Large intestine (tissue), 3 donors: Measurements from ENCODE around the gene PITHD1. TPM values are rescaled to one million over a fixed set of nuclear protein-coding genes. Genes with fewer than 3 reads are reported as not detected.
"Not testable (repeated sequence)": the region's sequence is repeated elsewhere in the genome, so short reads cannot be mapped to it uniquely, and the experiment has no call there.

Experiments
- DNase-seq, 2 donors: peaks; one replicate each; pipeline versions ENCODE4 v3.0.0 to v3.0.0-alpha.2; 2013
- H3K27ac ChIP-seq: one replicate; pipeline ENCODE4 v1.5.1; 2013; ENCODE audit warnings: low read length
- H3K27me3 ChIP-seq: 2 replicates; pipeline ENCODE4 v1.6.1; 2013; ENCODE audit warnings: low read length; ENCODE audit not compliant: control insufficient read depth, insufficient read depth
- H3K36me3 ChIP-seq: 2 replicates; pipeline ENCODE4 v1.6.1; 2013; ENCODE audit warnings: low read length; ENCODE audit not compliant: control insufficient read depth, insufficient read depth
- H3K4me1 ChIP-seq: one replicate; pipeline ENCODE4 v1.6.1; 2013; ENCODE audit warnings: low read length; ENCODE audit not compliant: control insufficient read depth, insufficient read depth
- H3K4me3 ChIP-seq: one replicate; pipeline ENCODE4 v1.5.1; 2013; ENCODE audit warnings: low read length
- H3K9me3 ChIP-seq: one replicate; pipeline ENCODE4 v1.6.1; 2013; ENCODE audit warnings: mild to moderate bottlenecking, low read depth, low read length, moderate library complexity; ENCODE audit not compliant: control insufficient read depth
- WGBS: methylation state at CpG from one replicate; pipeline ENCODE4 v1.1.5; 2013; ENCODE audit warnings: low lambda C conversion rate; ENCODE audit not compliant: insufficient coverage; 5-methylcytosine and 5-hydroxymethylcytosine counted together
- polyA plus RNA-seq: library from polyadenylated mRNA; unstranded; fragments of 120-200 nt; gene quantifications from one replicate; pipeline ENCODE4 v1.2.1, GENCODE V29; 2013

Gene PITHD1
- polyA plus RNA-seq, 1 donor, result 61.8 TPM

DNA sequence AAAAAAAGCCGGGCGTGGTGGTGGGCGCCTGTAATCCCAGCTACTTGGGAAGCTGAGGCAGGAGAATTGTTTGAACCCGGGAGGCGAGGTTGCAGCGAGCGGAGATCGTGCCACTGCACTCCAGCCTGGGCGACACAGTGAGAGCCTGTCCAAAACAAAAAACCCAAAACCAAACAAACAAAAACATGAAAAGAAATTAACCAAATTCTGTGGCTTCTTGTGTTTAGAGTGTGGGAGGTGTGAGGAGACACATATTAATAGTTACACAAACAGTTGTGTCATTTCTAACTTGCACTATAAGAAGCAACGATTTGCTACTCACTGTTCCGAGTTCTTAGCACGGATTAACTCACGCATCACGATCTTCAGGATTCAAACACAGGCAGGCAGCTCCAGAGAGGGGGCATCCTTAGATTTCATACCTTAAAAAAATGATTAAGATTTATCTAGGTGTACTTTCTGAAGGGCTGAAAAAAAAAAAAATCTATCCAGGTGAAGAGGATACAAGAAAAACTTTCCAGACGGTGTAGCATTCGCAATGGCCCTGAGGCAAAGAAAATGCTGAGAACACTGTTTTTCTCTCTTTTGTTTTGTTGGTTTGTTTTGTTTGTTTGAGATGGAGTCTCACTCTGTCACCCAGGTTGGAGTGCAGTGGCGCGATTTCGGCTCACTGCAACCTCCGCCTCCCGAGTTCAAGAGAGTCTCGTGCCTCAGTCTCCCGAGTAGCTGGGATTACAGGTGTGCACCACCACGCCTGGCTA lies 47.7 kb downstream of the PITHD1 start:
- peak overlapping the region; percentile 87 for H3K4me3 ChIP-seq
- 100% methylated on average over 2 of the region's 24 CpGs for WGBS
- DNase-seq, result peak in 1 of 2 donors; percentile 21

DNA sequence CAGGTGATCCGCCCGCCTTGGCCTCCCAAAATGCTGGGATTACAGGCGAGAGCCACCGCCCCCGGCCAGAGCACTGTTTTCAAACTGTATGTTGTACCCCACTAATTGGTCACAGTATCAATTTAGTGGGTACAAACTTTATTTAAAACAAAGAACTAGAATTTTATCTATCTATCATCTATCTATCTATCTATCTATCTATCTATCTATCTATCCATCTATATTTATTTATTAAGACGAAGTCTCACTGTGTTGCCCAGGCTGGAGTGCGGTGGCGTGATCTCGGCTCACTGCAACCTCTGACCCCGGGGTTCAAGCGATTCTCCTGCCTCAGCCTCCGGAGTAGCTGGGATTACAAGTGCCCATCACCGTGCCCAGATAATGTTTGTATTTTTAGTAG lies 48.4 kb downstream of the PITHD1 start:
- H3K27ac ChIP-seq, H3K36me3 ChIP-seq, H3K4me1 ChIP-seq, H3K9me3 ChIP-seq, H3K4me3 ChIP-seq, H3K27me3 ChIP-seq, DNase-seq: not testable (repeated sequence)
- no CpG with 5 or more reads among the region's 13 CpGs for WGBS

More for the DNA sequence above, 47.7 kb downstream of the PITHD1 start:
- no peaks in the 10 kb centered on the region for H3K36me3 ChIP-seq
- no peaks in the 10 kb centered on the region for H3K9me3 ChIP-seq
- H3K27me3 ChIP-seq, result no peaks in the 10 kb centered on the region
- H3K27ac ChIP-seq, result no peak overlapping the region
- peaks cover 9% of the 10 kb centered on the region for H3K4me1 ChIP-seq

DNA sequence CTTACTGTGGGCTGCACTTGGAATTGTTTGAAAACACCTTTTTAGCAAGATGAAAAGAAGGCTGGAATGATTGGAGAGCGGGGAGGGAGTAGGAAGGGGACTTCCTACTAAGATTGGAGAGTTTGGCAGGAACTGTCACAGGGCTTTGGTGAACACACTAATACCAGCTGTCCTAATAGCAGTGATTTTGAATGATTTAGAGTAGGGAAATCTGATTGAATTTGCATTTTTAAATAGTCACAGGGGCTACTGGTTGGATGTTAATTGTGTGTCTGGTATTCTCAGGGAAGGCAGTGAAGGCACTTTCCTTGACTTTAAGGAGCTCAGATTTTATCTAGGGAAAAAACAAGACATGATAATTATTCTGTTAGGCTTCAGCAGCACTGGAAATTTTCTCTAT lies 49.5 kb downstream of the PITHD1 start:
- no peak for DNase-seq
- peaks cover 9% of the 10 kb centered on the region for H3K4me1 ChIP-seq
- H3K36me3 ChIP-seq, result no peaks in the 10 kb centered on the region
- no peaks in the 10 kb centered on the region for H3K9me3 ChIP-seq
- H3K27me3 ChIP-seq, result no peaks in the 10 kb centered on the region
- WGBS, result no CpG with 5 or more reads among the region's 1 CpG
- no peak overlapping the region for H3K27ac ChIP-seq
- no peak overlapping the region for H3K4me3 ChIP-seq

DNA sequence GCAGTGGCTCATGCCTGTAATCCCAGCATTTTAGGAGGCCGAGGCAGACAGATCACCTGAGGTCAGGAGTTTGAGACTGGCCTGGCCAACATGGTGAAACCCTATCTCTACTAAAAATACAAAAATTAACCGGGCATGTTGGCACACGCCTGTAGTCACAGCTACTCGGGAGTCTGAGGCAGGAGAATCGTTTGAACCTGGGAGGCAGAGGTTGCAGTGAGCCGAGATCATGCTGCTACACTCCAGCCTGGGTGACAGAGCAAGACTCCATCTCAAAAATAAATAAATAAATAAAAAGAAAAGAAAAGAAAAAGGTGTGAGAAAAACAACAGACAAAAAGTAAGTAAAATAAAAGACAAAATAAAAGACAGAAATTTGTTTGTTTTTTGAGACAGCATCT lies 55.9 kb downstream of the PITHD1 start:
- WGBS, result 100% methylated on average over 1 of the region's 6 CpGs
- H3K4me3 ChIP-seq, H3K27me3 ChIP-seq, DNase-seq, H3K36me3 ChIP-seq, H3K4me1 ChIP-seq, H3K27ac ChIP-seq, H3K9me3 ChIP-seq: not testable (repeated sequence)

DNA sequence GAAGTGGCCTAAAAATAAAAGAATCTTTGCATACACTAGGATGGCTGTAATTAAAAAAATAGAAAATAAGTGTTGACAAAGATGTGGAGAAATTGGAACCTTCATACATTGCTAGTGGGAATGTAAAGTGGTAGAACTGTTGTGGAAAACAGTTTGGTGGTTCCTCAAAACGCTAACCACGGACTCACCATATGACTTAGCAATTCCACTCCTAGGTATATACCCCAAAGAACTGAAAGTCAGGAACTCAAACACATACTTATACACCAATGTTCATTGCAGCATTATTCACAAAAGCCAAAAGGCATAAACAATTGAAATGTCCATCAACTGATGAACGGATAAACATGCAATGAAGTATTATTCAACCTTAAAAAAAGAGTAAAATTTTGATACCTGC lies 57.8 kb downstream of the PITHD1 start:
- no peak for DNase-seq
- 100% methylated on average over 1 of the region's 3 CpGs for WGBS
- Histone ChIP-seq H3K9me3 (no peaks in the 10 kb centered on the region), H3K36me3 (no peaks in the 10 kb centered on the region), H3K4me1 (no peaks in the 10 kb centered on the region), H3K4me3 (no peak overlapping the region), H3K27me3 (peaks cover 7% of the 10 kb centered on the region), H3K27ac (no peak overlapping the region)

Other genes starting within 250 kb of the PITHD1 start
- gene E2F2, start 247.2 kb upstream of the PITHD1 start, polyA plus RNA-seq, result 2.8 TPM
- gene ID3, start 218.9 kb upstream of the PITHD1 start, polyA plus RNA-seq, result 120 TPM
- gene RPL11, start 86.6 kb upstream of the PITHD1 start, polyA plus RNA-seq, result 3,237 TPM
- 26.3 TPM for gene ELOA, start 34.9 kb upstream of the PITHD1 start, polyA plus RNA-seq
- gene LYPLA2, start 12.7 kb downstream of the PITHD1 start, polyA plus RNA-seq, result 75.7 TPM
- 118 TPM for gene GALE, start 22.3 kb downstream of the PITHD1 start, polyA plus RNA-seq
- 66.3 TPM for gene HMGCL, start 47.0 kb downstream of the PITHD1 start, polyA plus RNA-seq
- gene FUCA1, start 89.9 kb downstream of the PITHD1 start, polyA plus RNA-seq, result 68.2 TPM
- gene CNR2, start 134.9 kb downstream of the PITHD1 start, polyA plus RNA-seq, result 0.06 TPM
- gene PNRC2, start 181.4 kb downstream of the PITHD1 start, polyA plus RNA-seq, result 165 TPM
- 169 TPM for gene SRSF10, start 201.9 kb downstream of the PITHD1 start, polyA plus RNA-seq